Frontal cortex (tissue), 4 donors: ENCODE data around the gene ERC2. TPM values are rescaled to one million over a fixed set of nuclear protein-coding genes. Genes with fewer than 3 reads are reported as not detected.

Experiments
- DNase-seq, 2 donors: peaks; one replicate each; pipeline ENCODE4 v3.0.0; 2012; ENCODE audit warnings: low spot score in 2 of 2
- FAIRE-seq: peaks from 2 replicates; lab custom pipeline; 2012; peaks lifted over from hg19 to GRCh38; lab: Jason Lieb, UNC
- total RNA-seq: library from RNA; depleted of rRNA; stranded (reverse); fragments of >200 nt; gene quantifications from one replicate; pipeline ENCODE4 v1.2.3, GENCODE V29; 2014
- donor health status: control.
- donor health status: control.
- donor health status: control.

The ERC2 gene
- total RNA-seq, 1 donor from 2014 or later, result 77.9 TPM

DNA sequence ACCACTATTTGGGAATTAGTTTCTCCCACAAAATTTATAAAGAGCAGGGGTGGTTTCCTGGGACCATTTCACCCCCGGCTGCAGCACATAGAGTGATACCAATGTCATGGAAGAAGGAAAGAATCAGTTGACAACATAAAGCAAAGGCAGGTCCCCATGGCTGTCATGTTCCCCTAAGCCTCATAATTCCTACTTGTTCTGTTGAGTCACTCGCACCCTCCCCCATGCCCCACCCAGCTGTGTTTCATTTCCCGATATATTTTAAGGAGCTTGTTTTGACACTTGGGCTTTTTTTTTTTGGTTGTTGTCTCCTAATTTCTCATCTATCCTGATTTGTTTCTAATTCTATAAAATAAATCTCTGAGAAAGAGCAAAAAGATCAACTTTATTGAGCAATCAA, 24.9 kb downstream of the ERC2 start:
- FAIRE-seq (no peak), DNase-seq (no peak)

DNA sequence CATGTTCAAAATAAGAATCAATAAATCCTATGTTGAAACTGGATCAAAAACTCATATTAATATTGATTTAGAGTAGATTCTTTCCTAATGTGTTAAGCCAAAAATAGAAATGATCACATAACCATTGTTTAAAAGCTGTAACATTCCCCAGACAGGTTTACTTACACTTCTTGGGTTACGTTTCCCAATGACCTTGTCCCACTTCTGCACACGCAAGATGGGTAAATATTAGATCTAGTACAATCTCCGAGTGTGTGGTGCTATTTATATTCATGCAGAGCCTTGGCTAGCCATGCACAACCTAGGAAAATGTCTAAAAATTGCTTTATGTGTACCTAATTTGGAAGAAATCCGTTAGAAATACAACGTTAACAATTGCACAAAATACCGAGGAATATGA, 39.6 kb downstream of the ERC2 start:
- FAIRE-seq (no peak), DNase-seq (no peak)

DNA sequence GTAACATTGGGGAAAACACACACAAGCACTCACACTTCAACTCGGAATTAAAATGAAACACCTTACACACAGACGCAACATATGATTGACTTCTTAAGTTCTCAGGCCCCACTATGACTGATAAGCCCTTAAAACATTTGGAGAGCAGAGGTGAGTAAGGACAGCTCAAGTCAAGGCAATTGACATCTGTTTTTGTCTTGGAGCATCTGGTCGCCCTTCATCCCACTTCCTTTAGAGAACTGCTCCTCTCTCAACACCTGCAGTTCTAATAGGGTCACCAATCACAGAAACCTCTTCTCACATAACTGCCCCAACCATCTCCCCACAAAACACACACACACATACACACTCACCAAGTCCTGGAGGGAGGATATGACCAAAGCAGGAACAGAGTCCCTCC, 43.4 kb downstream of the ERC2 start:
- no peak for FAIRE-seq

DNA sequence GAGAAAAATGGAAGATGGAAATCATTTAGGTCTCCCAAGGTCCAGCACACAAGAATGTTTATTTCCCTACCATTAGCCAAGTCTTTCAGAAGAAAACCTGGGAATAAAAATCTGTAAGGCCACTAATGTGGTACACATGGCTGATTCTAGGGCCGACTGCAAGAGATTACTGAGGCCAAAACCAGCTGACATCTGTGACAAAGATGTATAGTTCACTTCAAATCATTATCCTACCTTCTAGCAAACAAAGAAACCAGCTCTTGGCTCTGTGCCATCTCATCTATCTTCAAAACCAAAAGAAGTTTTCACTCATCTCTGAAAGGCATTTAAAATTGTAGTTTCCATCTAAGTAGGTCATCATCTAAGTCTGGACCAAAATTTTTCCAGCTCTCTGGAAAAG, 43.9 kb downstream of the ERC2 start:
- no peak for DNase-seq
- no peak for FAIRE-seq

More for the DNA sequence above, 43.4 kb downstream of the ERC2 start:
- no peak for DNase-seq

GRCh38 chr3:56423661-56424099, 44.6 kb downstream of the ERC2 start:
- FAIRE-seq (no peak), DNase-seq (no peak)

DNA sequence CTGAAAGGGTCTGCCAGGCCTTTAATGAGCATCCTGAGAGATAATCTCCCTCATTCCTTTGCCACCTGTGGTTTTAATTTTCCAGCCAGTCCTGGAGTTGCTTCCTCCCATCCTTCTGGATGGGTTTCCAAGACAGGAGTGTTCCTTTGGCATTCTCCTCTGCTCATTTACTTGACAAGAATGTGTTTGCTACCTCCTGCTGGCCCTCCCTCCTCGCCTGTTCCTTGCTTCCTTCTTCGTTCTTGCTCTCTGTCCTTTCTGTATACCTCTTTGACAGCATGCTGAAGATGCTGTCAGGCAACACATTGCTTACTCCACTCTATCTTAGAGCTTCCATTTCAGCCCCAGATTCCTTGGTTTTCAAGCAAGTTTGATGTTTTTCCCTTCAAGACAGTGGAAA, 46.0 kb downstream of the ERC2 start:
- FAIRE-seq (no peak), DNase-seq (no peak)

DNA sequence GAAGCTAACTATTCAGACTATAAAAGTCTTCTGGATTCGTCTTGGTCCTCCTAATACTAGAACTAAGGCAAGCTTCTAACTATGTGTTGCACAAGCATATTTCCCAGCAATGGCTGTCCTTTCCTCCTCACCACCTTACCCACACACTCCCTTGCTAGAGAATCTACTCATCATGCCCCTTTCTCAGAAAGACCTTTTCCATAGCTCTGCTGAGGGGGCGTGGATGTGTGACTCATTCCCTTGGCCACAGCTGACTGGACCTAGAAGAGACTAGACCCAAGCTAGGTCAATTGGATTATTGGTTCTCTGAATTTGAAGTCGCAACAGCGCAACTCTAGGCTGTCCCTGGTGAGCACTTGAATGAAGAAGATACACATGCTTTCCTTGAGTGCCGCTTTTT, 47.1 kb downstream of the ERC2 start:
- DNase-seq, result no peak
- FAIRE-seq, result no peak

- FAIRE-seq (no peak), DNase-seq (no peak)
These were observed 52.6 kb downstream of the ERC2 start for GRCh38 chr3:56415652-56416051.

- FAIRE-seq (no peak), DNase-seq (no peak)
These were observed 54.4 kb downstream of the ERC2 start for GRCh38 chr3:56413911-56414310.

DNA sequence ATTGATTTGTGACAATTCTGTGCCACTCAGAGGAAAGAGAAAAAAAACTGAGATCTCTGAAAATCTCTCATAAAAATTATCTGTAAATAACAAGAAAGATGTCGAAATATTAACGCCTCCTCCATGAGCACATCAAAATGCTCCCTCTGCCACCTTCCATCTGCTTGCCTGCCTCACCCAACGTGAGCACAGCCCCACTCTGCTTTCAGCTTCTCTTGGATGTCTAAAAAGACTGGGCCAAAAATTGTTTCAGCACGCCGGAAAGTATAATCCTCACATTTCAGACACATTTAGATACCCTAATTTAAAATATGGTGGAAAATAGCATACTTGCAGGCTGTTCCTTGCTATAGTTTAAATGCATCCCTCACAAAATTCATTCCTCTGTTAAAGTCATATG, 57.1 kb downstream of the ERC2 start:
- DNase-seq (no peak), FAIRE-seq (no peak)

DNA sequence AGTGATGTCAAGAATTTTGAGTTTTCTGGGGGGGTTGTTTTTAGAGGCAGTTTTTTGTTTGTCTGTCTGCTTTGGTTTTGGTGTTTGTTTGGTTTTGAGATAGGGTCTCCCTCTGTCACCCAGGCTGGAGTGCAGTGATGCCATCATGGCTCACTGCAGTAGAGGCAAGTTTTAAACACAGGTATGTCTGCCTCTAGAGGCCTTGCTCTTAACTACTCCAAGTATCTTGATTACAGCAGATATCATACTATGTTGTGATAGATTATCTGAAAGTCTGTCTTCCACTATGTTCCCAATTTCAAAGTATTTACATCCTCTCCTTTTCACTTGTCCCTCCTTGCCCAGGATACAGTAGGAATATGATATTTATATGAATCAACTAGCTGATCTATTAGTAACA, 57.7 kb downstream of the ERC2 start:
- DNase-seq (no peak), FAIRE-seq (no peak)

DNA sequence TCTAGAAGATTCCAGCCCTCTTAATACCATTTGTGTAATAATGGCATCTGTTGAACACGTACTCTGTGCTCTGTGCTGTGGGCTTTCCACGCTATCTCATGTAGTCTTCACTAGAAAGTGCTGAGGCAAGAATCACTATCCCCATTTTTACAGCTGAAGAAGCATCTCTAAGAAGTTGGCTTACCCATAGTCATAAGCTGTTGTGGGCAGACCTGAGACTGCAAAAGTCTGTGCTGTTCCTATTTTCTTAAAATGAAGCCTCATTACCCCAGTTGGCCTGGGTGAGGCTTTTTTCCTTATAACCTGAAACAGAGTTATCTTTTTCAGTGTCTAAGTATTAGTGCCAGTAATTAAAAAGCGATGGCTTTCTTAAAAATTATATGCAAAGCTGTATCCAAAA, 58.5 kb downstream of the ERC2 start:
- FAIRE-seq (no peak), DNase-seq (no peak)

DNA sequence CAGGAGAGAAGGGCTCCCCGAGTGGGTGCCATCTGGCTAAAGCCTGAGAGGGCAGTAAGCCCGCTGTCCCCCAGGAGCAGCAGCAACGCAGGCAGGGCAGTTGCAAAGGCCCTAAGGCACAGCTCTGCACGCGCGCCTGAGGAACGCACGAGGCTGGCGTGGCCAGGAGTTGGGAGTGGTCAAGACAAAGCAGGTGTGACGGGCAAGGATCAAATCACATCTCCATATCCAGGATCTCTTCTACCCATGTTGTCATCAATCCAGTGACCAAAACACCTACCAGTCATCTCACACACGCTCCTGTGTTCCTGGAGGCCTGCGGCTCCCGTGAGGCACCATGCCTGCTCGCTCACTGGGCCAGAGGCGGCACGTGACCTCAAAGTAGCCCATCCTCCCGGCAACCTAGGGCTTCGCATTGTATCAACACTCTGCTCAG, 59.5 kb downstream of the ERC2 start:
- FAIRE-seq, result no peak
- no peak for DNase-seq

GRCh38 chr3:56406826-56407515, 61.3 kb downstream of the ERC2 start:
- no peak for FAIRE-seq
- DNase-seq, result no peak

DNA sequence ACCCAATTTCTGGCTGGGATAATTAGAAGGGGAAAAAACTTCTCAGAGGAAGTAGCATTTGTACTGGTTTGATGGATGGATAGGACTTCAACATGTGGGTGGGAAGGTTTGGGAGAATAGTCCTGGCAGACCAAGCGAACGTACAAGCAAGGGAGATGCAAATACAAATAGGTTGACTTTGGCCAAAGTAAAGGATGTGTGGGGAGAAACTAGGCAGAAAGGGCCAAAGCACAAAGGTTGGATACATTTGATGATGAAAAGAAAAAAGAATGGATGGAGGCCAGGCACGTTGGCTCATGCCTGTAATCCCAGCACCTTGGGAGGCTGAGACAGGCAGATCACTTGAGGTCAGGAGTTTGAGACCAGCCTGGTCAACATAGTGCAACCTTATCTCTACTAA, 63.4 kb downstream of the ERC2 start:
- FAIRE-seq, result no peak
- DNase-seq, result no peak

- no peak for DNase-seq
- no peak for FAIRE-seq
These were observed 69.6 kb downstream of the ERC2 start for GRCh38 chr3:56398659-56399058.

- DNase-seq, result no peak
These were observed 70.5 kb downstream of the ERC2 start for GRCh38 chr3:56397798-56398197.

GRCh38 chr3:56389183-56389830, 79.0 kb downstream of the ERC2 start:
- no peak for FAIRE-seq
- DNase-seq, result no peak

More at GRCh38 chr3:56397798-56398197, 70.5 kb downstream of the ERC2 start:
- no peak for FAIRE-seq

GRCh38 chr3:56383092-56383491, 85.2 kb downstream of the ERC2 start:
- DNase-seq (no peak), FAIRE-seq (no peak)

DNA sequence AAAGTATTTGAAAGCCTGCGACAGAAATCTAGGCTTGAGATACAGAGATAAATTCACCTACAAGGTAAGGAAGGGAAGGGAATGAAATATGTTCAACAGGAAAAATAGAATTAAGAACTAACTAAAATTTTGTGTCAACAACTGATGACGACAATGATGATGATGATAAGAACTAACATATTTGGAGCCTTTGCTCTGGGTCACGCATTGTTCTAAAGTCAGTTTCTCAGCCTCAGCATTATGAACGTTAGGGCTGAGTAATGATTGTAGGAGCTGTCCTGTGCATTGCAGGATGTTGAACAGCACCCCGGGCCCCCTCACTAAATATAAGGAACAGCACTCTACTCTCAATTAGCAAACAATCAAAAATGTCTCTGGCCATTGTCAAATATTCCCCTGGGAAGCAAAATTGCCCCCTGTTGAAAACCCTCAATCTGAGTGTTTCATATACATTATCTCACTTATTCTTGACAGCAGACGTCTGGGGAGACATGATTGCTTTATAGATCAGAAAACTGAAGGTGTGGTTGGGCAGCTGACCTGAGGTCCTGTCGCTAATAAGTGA, 88.5 kb downstream of the ERC2 start:
- no peak for FAIRE-seq

GRCh38 chr3:56375654-56376053, 92.6 kb downstream of the ERC2 start:
- DNase-seq, result no peak
- no peak for FAIRE-seq

More for the DNA sequence above, 88.5 kb downstream of the ERC2 start:
- DNase-seq, result no peak
